Measurements from ENCODE around the gene CDH7. TPM values are rescaled to one million over a fixed set of nuclear protein-coding genes. Genes with fewer than 3 reads are reported as not detected.

The CDH7 gene
- total RNA-seq, 2 donors from 2014 or later = 0.18 to 0.57 TPM

- Mint-ChIP-seq H3K9me3 (no peaks in the 10 kb centered on the region), H3K4me1 (peaks cover 8% of the 10 kb centered on the region), H3K27me3 (ENCODE audit: insufficient read depth) (peaks cover 26% of the 10 kb centered on the region), H3K4me3 (no peak overlapping the region), H3K27ac (no peak overlapping the region), H3K36me3 (ENCODE audit: low read depth) (no peaks in the 10 kb centered on the region)
- no peak for DNase-seq
- Histone ChIP-seq H3K9me3 (ENCODE audit: control insufficient read depth, low read length) (no peaks in the 10 kb centered on the region), H3K27ac (ENCODE audit: low read depth, low read length) (no peak overlapping the region), H3K36me3 (ENCODE audit: control insufficient read depth, insufficient read depth, low read length) (no peaks in the 10 kb centered on the region), H3K4me3 (ENCODE audit: low read length) (no peak overlapping the region), H3K27me3 (ENCODE audit: control insufficient read depth, insufficient read depth, low read length, poor library complexity, severe bottlenecking) (peaks cover 24% of the 10 kb centered on the region), H3K9ac (ENCODE audit: extremely low read depth, low read length, poor library complexity, severe bottlenecking) (no peak overlapping the region), H3K4me1 (ENCODE audit: control insufficient read depth, insufficient read depth, low read length) (peaks cover 3% of the 10 kb centered on the region)
- TF ChIP-seq, protein P1, sequence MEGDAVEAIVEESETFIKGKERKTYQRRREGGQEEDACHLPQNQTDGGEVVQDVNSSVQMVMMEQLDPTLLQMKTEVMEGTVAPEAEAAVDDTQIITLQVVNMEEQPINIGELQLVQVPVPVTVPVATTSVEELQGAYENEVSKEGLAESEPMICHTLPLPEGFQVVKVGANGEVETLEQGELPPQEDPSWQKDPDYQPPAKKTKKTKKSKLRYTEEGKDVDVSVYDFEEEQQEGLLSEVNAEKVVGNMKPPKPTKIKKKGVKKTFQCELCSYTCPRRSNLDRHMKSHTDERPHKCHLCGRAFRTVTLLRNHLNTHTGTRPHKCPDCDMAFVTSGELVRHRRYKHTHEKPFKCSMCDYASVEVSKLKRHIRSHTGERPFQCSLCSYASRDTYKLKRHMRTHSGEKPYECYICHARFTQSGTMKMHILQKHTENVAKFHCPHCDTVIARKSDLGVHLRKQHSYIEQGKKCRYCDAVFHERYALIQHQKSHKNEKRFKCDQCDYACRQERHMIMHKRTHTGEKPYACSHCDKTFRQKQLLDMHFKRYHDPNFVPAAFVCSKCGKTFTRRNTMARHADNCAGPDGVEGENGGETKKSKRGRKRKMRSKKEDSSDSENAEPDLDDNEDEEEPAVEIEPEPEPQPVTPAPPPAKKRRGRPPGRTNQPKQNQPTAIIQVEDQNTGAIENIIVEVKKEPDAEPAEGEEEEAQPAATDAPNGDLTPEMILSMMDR (conservative IDR thresholded peaks at IDR 0.05) = no peak
Observed at GRCh38 chr18:65755616-65756015, 4.8 kb downstream of the CDH7 start.

DNA sequence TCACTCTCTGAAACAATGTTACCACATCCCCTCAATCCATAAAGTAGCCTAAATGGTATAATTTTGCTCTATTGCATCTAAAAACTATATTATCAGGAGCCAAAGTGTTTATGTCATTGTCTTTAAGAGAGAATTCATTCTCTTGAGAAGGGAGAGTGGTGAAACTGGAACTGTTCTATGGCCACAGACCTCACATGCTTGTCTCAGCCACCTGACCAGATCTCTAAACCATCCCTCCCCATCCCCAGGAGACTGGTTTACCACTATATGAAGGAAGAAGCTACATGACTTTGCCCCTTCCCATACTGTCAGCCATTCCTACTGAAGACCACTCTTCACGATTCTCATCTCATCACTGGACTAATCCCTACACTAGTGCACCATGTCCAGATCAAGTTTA lies 9.6 kb downstream of the CDH7 start:
- TF ChIP-seq, protein P1 (conservative IDR thresholded peaks at IDR 0.05) = no peak
- no peak overlapping the region for H3K9ac ChIP-seq (ENCODE audit: extremely low read depth, low read length, poor library complexity, severe bottlenecking)
- Mint-ChIP-seq H3K36me3 (ENCODE audit: low read depth) (no peaks in the 10 kb centered on the region), H3K27ac (no peak overlapping the region), H3K27me3 (ENCODE audit: insufficient read depth) (no peaks in the 10 kb centered on the region), H3K4me1 (no peaks in the 10 kb centered on the region), H3K4me3 (no peak overlapping the region), H3K9me3 (no peaks in the 10 kb centered on the region)
- no peaks in the 10 kb centered on the region for H3K36me3 ChIP-seq (ENCODE audit: control insufficient read depth, insufficient read depth, low read length)
- H3K9me3 ChIP-seq (ENCODE audit: control insufficient read depth, low read length) = no peaks in the 10 kb centered on the region
- no peak overlapping the region for H3K4me3 ChIP-seq (ENCODE audit: low read length)
- no peaks in the 10 kb centered on the region for H3K4me1 ChIP-seq (ENCODE audit: control insufficient read depth, insufficient read depth, low read length)
- H3K27ac ChIP-seq (ENCODE audit: low read depth, low read length) = no peak overlapping the region
- DNase-seq = no peak
- WGBS, 2 experiments (ENCODE audit: insufficient coverage in 1 of 2, insufficient read length in 1 of 2) = 83 to 100% methylated on average over 1 of the region's 1 CpG
- H3K27me3 ChIP-seq (ENCODE audit: control insufficient read depth, insufficient read depth, low read length, poor library complexity, severe bottlenecking) = no peaks in the 10 kb centered on the region

DNA sequence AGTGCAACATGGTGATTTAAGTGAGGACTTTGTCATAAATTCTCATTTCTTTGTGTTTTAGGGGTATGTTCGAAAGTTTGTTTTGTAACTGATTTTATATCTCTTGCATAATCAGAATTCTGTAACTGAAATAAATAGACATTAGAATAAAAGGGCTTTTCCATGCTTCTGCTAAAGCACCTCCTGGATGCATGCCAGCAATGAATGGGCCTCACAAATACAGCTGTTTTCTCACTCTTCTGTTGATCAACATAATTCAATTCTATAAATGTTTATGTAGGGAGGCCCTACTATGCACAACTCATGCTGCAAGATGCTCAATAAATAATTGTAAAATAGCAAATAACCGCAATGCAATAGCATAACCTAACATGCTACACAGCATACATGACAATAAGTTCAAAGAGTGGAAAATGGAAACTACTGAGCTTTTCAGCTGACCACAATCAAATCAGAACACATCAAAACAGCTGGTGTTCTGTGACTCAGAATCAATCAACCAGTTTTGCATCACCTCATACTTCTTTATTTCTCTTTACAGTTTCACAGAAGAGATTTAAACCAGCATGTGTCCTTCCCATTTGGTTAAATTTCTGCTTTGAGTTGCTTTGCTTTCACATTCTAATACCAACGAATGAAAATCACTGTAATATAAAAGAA lies 11.0 kb downstream of the CDH7 start:
- no peaks in the 10 kb centered on the region for H3K9me3 ChIP-seq (ENCODE audit: control insufficient read depth, low read length)
- TF ChIP-seq, protein P1 (conservative IDR thresholded peaks at IDR 0.05) = no peak
- 94% methylated on average over 1 of the region's 3 CpGs; no CpG with 5 or more reads in 1 of the 2 experiments for WGBS, 2 experiments (ENCODE audit: insufficient coverage in 1 of 2, insufficient read length in 1 of 2)
- H3K36me3 ChIP-seq (ENCODE audit: control insufficient read depth, insufficient read depth, low read length) = no peaks in the 10 kb centered on the region
- no peak for DNase-seq
- Mint-ChIP-seq H3K27me3 (ENCODE audit: insufficient read depth) (no peaks in the 10 kb centered on the region), H3K4me3 (no peak overlapping the region), H3K27ac (no peak overlapping the region), H3K36me3 (ENCODE audit: low read depth) (no peaks in the 10 kb centered on the region), H3K4me1 (no peaks in the 10 kb centered on the region), H3K9me3 (no peaks in the 10 kb centered on the region)
- H3K9ac ChIP-seq (ENCODE audit: extremely low read depth, low read length, poor library complexity, severe bottlenecking) = no peak overlapping the region
- no peaks in the 10 kb centered on the region for H3K27me3 ChIP-seq (ENCODE audit: control insufficient read depth, insufficient read depth, low read length, poor library complexity, severe bottlenecking)
- no peak overlapping the region for H3K27ac ChIP-seq (ENCODE audit: low read depth, low read length)
- H3K4me1 ChIP-seq (ENCODE audit: control insufficient read depth, insufficient read depth, low read length) = no peaks in the 10 kb centered on the region
- H3K4me3 ChIP-seq (ENCODE audit: low read length) = no peak overlapping the region

All from endodermal cell (in vitro differentiated cells).